WERI-Rb-1 (cell line): ENCODE data around the gene RLBP1.

Source experiments
- DNase-seq: peaks from one replicate; pipeline ENCODE4 v3.0.0-alpha.2; 2020
- H3K27ac ChIP-seq: fragments of 250-450 bp; sonication (Bioruptor Pico); 2 replicates; pipeline ENCODE4 v1.5.1; 2020; ENCODE audit warnings: mild to moderate bottlenecking, moderate library complexity
- H3K27me3 ChIP-seq: fragments of 250-450 bp; sonication (Bioruptor Pico); 2 replicates; pipeline ENCODE4 v1.5.1; 2021; ENCODE audit warnings: mild to moderate bottlenecking, low read depth, moderate library complexity; ENCODE audit not compliant: insufficient read depth, severe bottlenecking
- H3K36me3 ChIP-seq: fragments of 250-450 bp; sonication (Bioruptor Pico); 2 replicates; pipeline ENCODE4 v1.5.1; 2020; ENCODE audit warnings: mild to moderate bottlenecking, moderate library complexity
- H3K4me3 ChIP-seq: 2 replicates; pipeline ENCODE4 v1.5.1; 2011; ENCODE audit warnings: low read depth, mild to moderate bottlenecking, control low read depth, low read length
- H3K9me3 ChIP-seq: fragments of 250-450 bp; sonication (Bioruptor Pico); 2 replicates; pipeline ENCODE4 v1.5.1; 2021; ENCODE audit warnings: mild to moderate bottlenecking, moderate library complexity; ENCODE audit not compliant: severe bottlenecking
- CTCF ChIP-seq: IDR thresholded peaks from 2 replicates; pipeline ENCODE4 v1.5.1; 2011; ENCODE audit warnings: low read depth, mild to moderate bottlenecking, control low read depth, inconsistent platforms, low read length

Gene RLBP1

DNA sequence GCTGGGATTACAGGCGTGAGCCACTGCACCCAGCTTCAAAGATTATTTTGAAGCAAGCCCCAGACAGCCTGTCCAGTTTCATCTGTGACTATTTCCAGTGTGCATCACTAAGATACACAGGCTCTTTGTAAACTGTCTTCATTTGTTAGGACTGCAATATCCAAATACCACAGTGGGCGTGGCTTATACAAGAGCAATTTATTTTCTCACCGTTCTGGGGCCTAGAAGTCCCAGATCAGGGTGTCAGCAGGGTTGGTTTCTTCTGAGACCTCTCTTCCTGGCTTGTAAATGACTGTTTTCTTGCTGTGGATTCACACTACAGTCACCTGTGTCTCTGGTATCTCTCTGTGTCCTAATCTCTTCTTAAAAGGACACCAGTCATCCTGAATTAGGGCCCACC, 59.7 kb downstream of the RLBP1 start:
- TF ChIP-seq CTCF, result no peak

More for the DNA sequence above, 59.7 kb downstream of the RLBP1 start:
- Histone ChIP-seq H3K9me3 (no peaks in the 10 kb centered on the region), H3K27me3 (no peaks in the 10 kb centered on the region), H3K4me3 (no peak overlapping the region), H3K36me3 (peaks cover 7% of the 10 kb centered on the region), H3K27ac (no peak overlapping the region)
- no peak for DNase-seq
